Measurements from ENCODE around the gene PTPRJ.
A peak's percentile ranks its signal among the peaks of the same experiment; 100 is the strongest.
"Not testable (repeated sequence)": the region's sequence is repeated elsewhere in the genome, so short reads cannot be mapped to it uniquely, and the experiment has no call there.

The PTPRJ gene

GRCh38 chr11:47951504-47951903 lies 28.9 kb upstream of the PTPRJ start:
- not testable (repeated sequence) for H3K27me3 Mint-ChIP-seq; H3K4me3 Mint-ChIP-seq; ATAC-seq (ENCODE audit: low read depth); DNase-seq (ENCODE audit: low spot score in 2 of 2); H3K9me3 Mint-ChIP-seq; H3K36me3 Mint-ChIP-seq
- Mint-ChIP-seq H3K4me1 (peaks cover 23% of the 10 kb centered on the region), H3K27ac (peak overlapping the region; percentile 67)

GRCh38 chr11:47955061-47955755 lies 25.2 kb upstream of the PTPRJ start:
- Mint-ChIP-seq H3K27ac (peak overlapping the region; percentile 37), H3K4me3 (no peak overlapping the region), H3K9me3 (no peaks in the 10 kb centered on the region), H3K4me1 (peaks cover 13% of the 10 kb centered on the region), H3K36me3 (no peaks in the 10 kb centered on the region), H3K27me3 (no peaks in the 10 kb centered on the region)
- DNase-seq (ENCODE audit: low spot score in 2 of 2) (no peak), ATAC-seq (ENCODE audit: low read depth) (no peak)

GRCh38 chr11:47960015-47960414 lies 20.3 kb upstream of the PTPRJ start:
- Mint-ChIP-seq H3K27ac (no peak overlapping the region), H3K9me3 (no peaks in the 10 kb centered on the region), H3K4me3 (no peak overlapping the region), H3K4me1 (peaks cover 4% of the 10 kb centered on the region), H3K36me3 (no peaks in the 10 kb centered on the region), H3K27me3 (no peaks in the 10 kb centered on the region)
- no peak for ATAC-seq (ENCODE audit: low read depth)
- no peak for DNase-seq (ENCODE audit: low spot score in 2 of 2)

- Mint-ChIP-seq H3K36me3 (no peaks in the 10 kb centered on the region), H3K4me3 (no peak overlapping the region), H3K9me3 (no peaks in the 10 kb centered on the region), H3K27ac (no peak overlapping the region), H3K4me1 (no peaks in the 10 kb centered on the region), H3K27me3 (no peaks in the 10 kb centered on the region)
- ATAC-seq (ENCODE audit: low read depth) (no peak), DNase-seq (ENCODE audit: low spot score in 2 of 2) (no peak)
Measured at GRCh38 chr11:47961383-47961782, 19.0 kb upstream of the PTPRJ start.

- no peaks in the 10 kb centered on the region for H3K36me3 Mint-ChIP-seq
- DNase-seq (ENCODE audit: low spot score in 2 of 2) = no peak
- no peak overlapping the region for H3K27ac Mint-ChIP-seq
- no peaks in the 10 kb centered on the region for H3K4me1 Mint-ChIP-seq
- no peak overlapping the region for H3K4me3 Mint-ChIP-seq
- H3K9me3 Mint-ChIP-seq = no peaks in the 10 kb centered on the region
- no peaks in the 10 kb centered on the region for H3K27me3 Mint-ChIP-seq
- ATAC-seq (ENCODE audit: low read depth) = no peak
Measured at GRCh38 chr11:47964546-47964945, 15.8 kb upstream of the PTPRJ start.

- ATAC-seq (ENCODE audit: low read depth) (no peak), DNase-seq (ENCODE audit: low spot score in 2 of 2) (no peak)
- H3K27me3 Mint-ChIP-seq = no peaks in the 10 kb centered on the region
- no peak overlapping the region for H3K4me3 Mint-ChIP-seq
- no peaks in the 10 kb centered on the region for H3K9me3 Mint-ChIP-seq
- no peak overlapping the region for H3K27ac Mint-ChIP-seq
- H3K4me1 Mint-ChIP-seq = no peaks in the 10 kb centered on the region
- H3K36me3 Mint-ChIP-seq = no peaks in the 10 kb centered on the region
Measured at GRCh38 chr11:47967577-47968525, 12.5 kb upstream of the PTPRJ start.

GRCh38 chr11:47969401-47969800 lies 11.0 kb upstream of the PTPRJ start:
- Mint-ChIP-seq H3K27ac (no peak overlapping the region), H3K4me3 (no peak overlapping the region), H3K27me3 (no peaks in the 10 kb centered on the region)

GRCh38 chr11:47971501-47971900 lies 8.9 kb upstream of the PTPRJ start:
- Mint-ChIP-seq H3K4me3 (no peak overlapping the region), H3K27me3 (no peaks in the 10 kb centered on the region), H3K9me3 (no peaks in the 10 kb centered on the region), H3K27ac (no peak overlapping the region), H3K36me3 (no peaks in the 10 kb centered on the region), H3K4me1 (peaks cover 11% of the 10 kb centered on the region)
- ATAC-seq (ENCODE audit: low read depth) (no peak), DNase-seq (ENCODE audit: low spot score in 2 of 2) (no peak)

More at GRCh38 chr11:47969401-47969800, 11.0 kb upstream of the PTPRJ start:
- no peak for ATAC-seq (ENCODE audit: low read depth)
- peaks cover 5% of the 10 kb centered on the region for H3K4me1 Mint-ChIP-seq
- DNase-seq (ENCODE audit: low spot score in 2 of 2) = no peak
- H3K36me3 Mint-ChIP-seq = no peaks in the 10 kb centered on the region
- H3K9me3 Mint-ChIP-seq = no peaks in the 10 kb centered on the region

- H3K27me3 Mint-ChIP-seq = no peaks in the 10 kb centered on the region
- no peaks in the 10 kb centered on the region for H3K9me3 Mint-ChIP-seq
- H3K4me3 Mint-ChIP-seq = no peak overlapping the region
- no peak for ATAC-seq (ENCODE audit: low read depth)
- H3K4me1 Mint-ChIP-seq = peaks cover 11% of the 10 kb centered on the region
- DNase-seq (ENCODE audit: low spot score in 2 of 2) = no peak
- H3K27ac Mint-ChIP-seq = no peak overlapping the region
- no peaks in the 10 kb centered on the region for H3K36me3 Mint-ChIP-seq
Measured at GRCh38 chr11:47973173-47973572, 7.2 kb upstream of the PTPRJ start.

GRCh38 chr11:47976931-47977330 lies 3.4 kb upstream of the PTPRJ start:
- peaks cover 21% of the 10 kb centered on the region for H3K4me1 Mint-ChIP-seq
- H3K36me3 Mint-ChIP-seq = no peaks in the 10 kb centered on the region
- no peak overlapping the region for H3K4me3 Mint-ChIP-seq
- H3K27ac Mint-ChIP-seq = no peak overlapping the region
- no peak for ATAC-seq (ENCODE audit: low read depth)
- H3K27me3 Mint-ChIP-seq = no peaks in the 10 kb centered on the region
- no peaks in the 10 kb centered on the region for H3K9me3 Mint-ChIP-seq
- no peak for DNase-seq (ENCODE audit: low spot score in 2 of 2)

- Mint-ChIP-seq H3K4me1 (peaks cover 22% of the 10 kb centered on the region), H3K36me3 (no peaks in the 10 kb centered on the region), H3K4me3 (no peak overlapping the region), H3K27ac (no peak overlapping the region), H3K27me3 (no peaks in the 10 kb centered on the region), H3K9me3 (no peaks in the 10 kb centered on the region)
- DNase-seq (ENCODE audit: low spot score in 2 of 2) (no peak), ATAC-seq (ENCODE audit: low read depth) (no peak)
Measured at GRCh38 chr11:47977623-47978022, 2.7 kb upstream of the PTPRJ start.

GRCh38 chr11:47979378-47980087 lies 826 bp upstream of the PTPRJ start:
- Mint-ChIP-seq H3K4me1 (peaks cover 28% of the 10 kb centered on the region), H3K4me3 (peak overlapping the region; percentile 69), H3K27ac (peak overlapping the region; percentile 2), H3K27me3 (no peaks in the 10 kb centered on the region), H3K9me3 (no peaks in the 10 kb centered on the region), H3K36me3 (no peaks in the 10 kb centered on the region)
- DNase-seq (ENCODE audit: low spot score in 2 of 2) = no peak
- no peak for ATAC-seq (ENCODE audit: low read depth)

- peaks cover 1% of the 10 kb centered on the region for H3K36me3 Mint-ChIP-seq
- H3K9me3 Mint-ChIP-seq = no peaks in the 10 kb centered on the region
- ATAC-seq (ENCODE audit: low read depth) = peak; percentile 42
- H3K4me3 Mint-ChIP-seq = peak overlapping the region; percentile 89
- H3K27ac Mint-ChIP-seq = peak overlapping the region; percentile 60
- H3K4me1 Mint-ChIP-seq = peaks cover 25% of the 10 kb centered on the region
- no peaks in the 10 kb centered on the region for H3K27me3 Mint-ChIP-seq
- DNase-seq (ENCODE audit: low spot score in 2 of 2) = peak; percentile 18 to 36
Measured at GRCh38 chr11:47980907-47981621, 705 bp downstream of the PTPRJ start.
